Caco-2 (cell line): ENCODE results near the gene MCRIP2. TPM values are rescaled to one million over a fixed set of nuclear protein-coding genes. Genes with fewer than 3 reads are reported as not detected.

Experiments used
- BruUV-seq: library from RNA; stranded (reverse); fragments of 400-500 nt; replicated peaks from 2 replicates; lab custom pipeline; 2021; lab: Mats Ljungman, UMichigan
- CTCF ChIA-PET: fragments of 300-600 bp; sonication (Branson Sonifier 250); formaldehyde crosslinking; loops from one replicate; lab custom pipeline; 2022; ENCODE audit warnings: antibody characterized with exemption; lab: Charles Lee
- POLR2A ChIA-PET: fragments of 300-600 bp; sonication (Branson Sonifier 250); formaldehyde crosslinking; loops from one replicate; lab custom pipeline; 2022; ENCODE audit warnings: antibody characterized with exemption; lab: Charles Lee
- DNase-seq, 2 experiments: peaks; one replicate each; pipeline versions ENCODE4 v3.0.0 to v3.0.0-alpha.2; 2020 to 2022
- H3K27me3 ChIP-seq: replicated peaks from 2 replicates; pipeline ENCODE4 v1.6.0; 2011; ENCODE audit warnings: low read length; ENCODE audit not compliant: control insufficient read depth, insufficient read depth
- H3K36me3 ChIP-seq: 2 replicates; pipeline ENCODE4 v1.5.1; 2011; ENCODE audit warnings: low read length; ENCODE audit not compliant: control insufficient read depth, insufficient read depth
- H3K4me1 ChIP-seq: fragments of 250-450 bp; sonication (Bioruptor Pico); 2 replicates; pipeline ENCODE4 v1.5.1; 2020; ENCODE audit warnings: mild to moderate bottlenecking
- H3K4me3 ChIP-seq: 2 replicates; pipeline ENCODE4 v1.5.1; 2011; ENCODE audit warnings: low read depth, mild to moderate bottlenecking, control low read depth, low read length
- H3K9me3 ChIP-seq: fragments of 250-450 bp; sonication (Bioruptor Pico); 2 replicates; pipeline ENCODE4 v1.5.1; 2020; ENCODE audit warnings: mild to moderate bottlenecking, moderate library complexity
- H3K27ac Mint-ChIP-seq: one replicate; pipeline ENCODE4 v1.8.0; 2022; ENCODE audit warnings: mixed read lengths; ENCODE audit not compliant: unreplicated experiment
- H3K27me3 Mint-ChIP-seq: one replicate; pipeline ENCODE4 v1.8.0; 2022; ENCODE audit warnings: mixed read lengths; ENCODE audit not compliant: insufficient read depth, unreplicated experiment
- H3K36me3 Mint-ChIP-seq: one replicate; pipeline ENCODE4 v1.8.0; 2022; ENCODE audit warnings: mild to moderate bottlenecking, mixed read lengths; ENCODE audit not compliant: insufficient read depth, unreplicated experiment
- H3K4me1 Mint-ChIP-seq: one replicate; pipeline ENCODE4 v1.8.0; 2022; ENCODE audit warnings: low read depth, mixed read lengths; ENCODE audit not compliant: unreplicated experiment
- H3K4me3 Mint-ChIP-seq: one replicate; pipeline ENCODE4 v1.8.0; 2022; ENCODE audit warnings: mild to moderate bottlenecking, moderate library complexity, mixed read lengths; ENCODE audit not compliant: unreplicated experiment
- H3K9me3 Mint-ChIP-seq: one replicate; pipeline ENCODE4 v1.8.0; 2022; ENCODE audit warnings: mixed read lengths; ENCODE audit not compliant: unreplicated experiment
- CTCF ChIP-seq, 2 experiments: fragments of 200-600 bp in 1 of 2; IDR thresholded peaks; 1 replicate in 1 of 2; 2 replicates in 1 of 2; pipeline versions ENCODE4 v1.5.1 to v1.8.0; 2011 to 2022; ENCODE audit warnings: antibody characterized with exemption in 1 of 2, control low read depth in 1 of 2, inconsistent platforms in 1 of 2, low read depth in 1 of 2, low read length in 1 of 2, mild to moderate bottlenecking in 1 of 2, moderate library complexity in 1 of 2; ENCODE audit not compliant: insufficient read depth in 1 of 2, severe bottlenecking in 1 of 2, unreplicated experiment in 1 of 2
- intact Hi-C: fragments of 100-400 bp; cut with micrococcal nuclease; formaldehyde crosslinking; loops from one replicate; pipeline ENCODE4 v1.10.0; 2022; ENCODE audit not compliant: unreplicated experiment
- total RNA-seq: library from RNA; stranded (reverse); gene quantifications from 2 replicates; pipeline ENCODE4 v1.2.3, GENCODE V29; 2022

MCRIP2 gene
- total RNA-seq, 1 experiment from 2014 or later: 33.0 TPM

DNA sequence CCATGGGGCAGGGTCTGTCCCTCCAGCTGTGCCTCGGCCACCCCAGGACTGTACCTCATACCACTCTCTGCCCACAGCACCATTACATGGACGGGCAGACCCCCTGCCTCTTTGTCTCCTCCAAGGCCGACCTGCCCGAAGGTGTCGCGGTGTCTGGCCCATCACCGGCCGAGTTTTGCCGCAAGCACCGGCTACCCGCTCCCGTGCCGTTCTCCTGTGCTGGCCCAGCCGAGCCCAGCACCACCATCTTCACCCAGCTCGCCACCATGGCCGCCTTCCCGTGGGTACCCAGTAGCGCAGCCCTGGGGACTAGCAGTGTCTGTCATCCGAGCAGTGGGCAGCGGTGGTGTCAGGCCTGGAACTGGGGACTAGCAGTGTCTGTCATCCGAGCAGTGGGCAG lies 31.2 kb downstream of the MCRIP2 start:
- H3K27ac Mint-ChIP-seq: no peak overlapping the region
- no peak for DNase-seq
- H3K4me1 ChIP-seq: no peaks in the 10 kb centered on the region; the same call in 1 of the 2 replicates
- intact Hi-C loops: no loop called here
- POLR2A ChIA-PET: no interaction called here
- CTCF ChIA-PET: no interaction called here
- no peak overlapping the region for H3K4me3 ChIP-seq
- H3K36me3 Mint-ChIP-seq: peaks cover 17% of the 10 kb centered on the region
- H3K27me3 Mint-ChIP-seq: no peaks in the 10 kb centered on the region
- no peaks in the 10 kb centered on the region for H3K9me3 ChIP-seq
- H3K9me3 Mint-ChIP-seq: no peaks in the 10 kb centered on the region
- no peak overlapping the region for H3K4me3 Mint-ChIP-seq
- no peak for TF ChIP-seq CTCF (IDR thresholded peaks at IDR 0.05; ENCODE audit: insufficient read depth in 1 of 2, low read depth in 1 of 2, low read length in 1 of 2, severe bottlenecking in 1 of 2, unreplicated experiment in 1 of 2)
- H3K36me3 ChIP-seq: peaks cover 5% of the 10 kb centered on the region
- H3K4me1 Mint-ChIP-seq: no peaks in the 10 kb centered on the region
- H3K27me3 ChIP-seq: no peaks in the 10 kb centered on the region
- BruUV-seq: no TSS peak

DNA sequence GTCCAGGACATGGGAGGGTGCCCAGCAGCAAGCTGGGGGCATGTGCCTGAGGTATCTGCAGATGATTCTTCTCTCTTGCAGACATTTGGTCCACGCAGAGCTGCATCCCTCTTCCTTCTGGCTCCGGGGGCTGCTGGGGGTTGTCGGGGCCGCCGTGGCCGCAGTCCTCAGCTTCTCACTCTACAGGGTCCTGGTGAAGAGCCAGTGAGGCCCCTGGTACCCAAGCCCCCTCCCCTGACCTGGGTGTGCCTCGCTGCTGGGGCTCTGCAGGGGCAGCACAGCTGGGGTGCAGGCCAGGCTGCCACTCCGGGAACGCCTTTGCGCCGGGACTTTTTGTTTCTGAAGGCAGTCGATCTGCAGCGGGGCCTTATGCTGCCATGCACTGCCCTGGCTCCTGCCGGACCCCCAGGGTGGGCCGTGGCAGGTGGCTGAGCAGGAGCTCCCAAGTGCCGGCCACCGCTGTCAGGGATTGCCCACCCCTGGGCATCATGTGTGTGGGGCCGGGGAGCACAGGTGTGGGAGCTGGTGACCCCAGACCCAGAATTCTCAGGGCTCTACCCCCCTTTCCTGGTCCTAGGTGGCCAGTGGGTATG lies 31.9 kb downstream of the MCRIP2 start:
- no peak overlapping the region for H3K27ac Mint-ChIP-seq
- peaks cover 5% of the 10 kb centered on the region for H3K36me3 ChIP-seq
- no peaks in the 10 kb centered on the region; the same call in 1 of the 2 replicates for H3K4me1 ChIP-seq
- no peaks in the 10 kb centered on the region for H3K9me3 ChIP-seq
- H3K4me3 Mint-ChIP-seq: no peak overlapping the region
- BruUV-seq: TSS peak; percentile 28
- no peaks in the 10 kb centered on the region for H3K9me3 Mint-ChIP-seq
- ChIA-PET CTCF (no interaction called here), POLR2A (no interaction called here)
- DNase-seq: no peak
- no peaks in the 10 kb centered on the region for H3K27me3 Mint-ChIP-seq
- H3K4me1 Mint-ChIP-seq: no peaks in the 10 kb centered on the region
- intact Hi-C loops: no loop called here
- no peaks in the 10 kb centered on the region for H3K27me3 ChIP-seq
- no peak for TF ChIP-seq CTCF (IDR thresholded peaks at IDR 0.05; ENCODE audit: insufficient read depth in 1 of 2, low read depth in 1 of 2, low read length in 1 of 2, severe bottlenecking in 1 of 2, unreplicated experiment in 1 of 2)
- H3K36me3 Mint-ChIP-seq: peaks cover 23% of the 10 kb centered on the region
- H3K4me3 ChIP-seq: no peak overlapping the region

DNA sequence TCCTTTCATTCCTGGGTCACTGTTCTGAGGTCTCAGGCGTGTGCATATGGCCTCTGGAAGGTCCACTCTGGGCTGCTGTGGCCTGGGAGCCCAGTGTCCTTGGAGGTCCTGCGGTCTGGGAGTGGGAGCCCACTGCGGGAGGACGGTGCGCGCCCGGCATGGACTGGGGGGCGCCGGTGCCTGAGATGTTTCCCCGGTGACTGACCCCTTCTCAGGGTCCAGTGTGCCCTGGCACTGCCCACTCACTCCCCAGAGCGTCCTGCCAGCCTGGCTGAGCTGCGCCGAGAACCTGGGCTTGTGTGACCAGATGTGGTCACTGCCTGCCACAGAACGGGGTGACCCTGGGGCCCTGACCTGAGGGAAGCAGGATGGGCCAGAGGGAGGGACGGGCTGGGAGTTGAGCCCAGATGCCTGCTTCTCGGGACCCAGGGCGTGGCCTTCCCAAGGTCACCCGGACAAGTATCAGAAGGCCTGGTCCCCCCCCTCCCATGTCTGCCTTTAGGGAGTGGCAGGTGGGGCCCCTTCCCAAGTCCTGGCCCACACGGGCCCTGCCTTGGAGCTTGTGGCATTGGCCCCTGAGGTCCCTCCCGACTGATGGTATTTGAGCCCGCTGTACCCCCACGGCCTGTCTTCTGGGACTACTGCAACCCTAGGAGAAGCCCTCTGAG lies 32.7 kb downstream of the MCRIP2 start:
- intact Hi-C loops: no loop called here
- no peak overlapping the region for H3K27ac Mint-ChIP-seq
- POLR2A ChIA-PET: no interaction called here
- H3K4me1 Mint-ChIP-seq: no peaks in the 10 kb centered on the region
- no peak for DNase-seq
- no peak for TF ChIP-seq CTCF (IDR thresholded peaks at IDR 0.05; ENCODE audit: insufficient read depth in 1 of 2, low read depth in 1 of 2, low read length in 1 of 2, severe bottlenecking in 1 of 2, unreplicated experiment in 1 of 2)
- Histone ChIP-seq H3K4me3 (no peak overlapping the region), H3K4me1 (0 out of 2 replicates have a peak, but pooled peaks cover 6% of the 10 kb centered on the region), H3K36me3 (peaks cover 5% of the 10 kb centered on the region), H3K27me3 (no peaks in the 10 kb centered on the region), H3K9me3 (no peaks in the 10 kb centered on the region)
- CTCF ChIA-PET: no interaction called here
- no peak overlapping the region for H3K4me3 Mint-ChIP-seq
- BruUV-seq: no TSS peak
- no peaks in the 10 kb centered on the region for H3K9me3 Mint-ChIP-seq
- no peaks in the 10 kb centered on the region for H3K27me3 Mint-ChIP-seq
- peaks cover 23% of the 10 kb centered on the region for H3K36me3 Mint-ChIP-seq
